ENCODE data around the gene NFATC1. TPM values are rescaled to one million over a fixed set of nuclear protein-coding genes. Genes with fewer than 3 reads are reported as not detected.

Gene NFATC1
- total RNA-seq, 3 donors from 2014 or later: 10.9 to 18.0 (median 12.9) TPM

GRCh38 chr18:79394534-79395307, 1.0 kb upstream of the NFATC1 start:
- intact Hi-C loops (cut with DNase I; ENCODE audit: low total_unique reads): no loop called here
- DNase-seq (ENCODE audit: low spot score in 2 of 2): no peak

DNA sequence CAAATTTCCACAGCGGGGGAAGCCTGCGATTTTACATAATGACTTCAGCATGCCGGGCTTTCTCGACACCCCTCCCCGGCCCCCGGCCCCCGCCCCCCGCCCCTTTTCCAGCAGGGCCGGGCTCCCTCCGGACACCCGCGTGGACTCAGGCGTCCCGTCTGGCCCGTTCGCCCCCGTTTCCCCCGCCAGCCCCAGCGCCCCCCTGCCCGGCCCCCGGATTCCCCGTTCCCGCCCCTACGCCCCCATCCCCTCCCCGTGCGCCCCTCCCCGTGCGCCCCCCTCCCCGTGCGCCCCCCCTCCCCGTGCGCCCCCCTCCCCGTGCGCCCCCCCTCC, 456 bp upstream of the NFATC1 start:
- H3K9me3 ChIP-seq: no peaks in the 10 kb centered on the region
- intact Hi-C loops (cut with DNase I; ENCODE audit: low total_unique reads): no loop called here
- TF ChIP-seq POLR2A (IDR thresholded peaks at IDR 0.05) (no peak), POLR2AphosphoS5 (IDR thresholded peaks at IDR 0.05) (no peak)
- TF ChIP-seq, protein P1, sequence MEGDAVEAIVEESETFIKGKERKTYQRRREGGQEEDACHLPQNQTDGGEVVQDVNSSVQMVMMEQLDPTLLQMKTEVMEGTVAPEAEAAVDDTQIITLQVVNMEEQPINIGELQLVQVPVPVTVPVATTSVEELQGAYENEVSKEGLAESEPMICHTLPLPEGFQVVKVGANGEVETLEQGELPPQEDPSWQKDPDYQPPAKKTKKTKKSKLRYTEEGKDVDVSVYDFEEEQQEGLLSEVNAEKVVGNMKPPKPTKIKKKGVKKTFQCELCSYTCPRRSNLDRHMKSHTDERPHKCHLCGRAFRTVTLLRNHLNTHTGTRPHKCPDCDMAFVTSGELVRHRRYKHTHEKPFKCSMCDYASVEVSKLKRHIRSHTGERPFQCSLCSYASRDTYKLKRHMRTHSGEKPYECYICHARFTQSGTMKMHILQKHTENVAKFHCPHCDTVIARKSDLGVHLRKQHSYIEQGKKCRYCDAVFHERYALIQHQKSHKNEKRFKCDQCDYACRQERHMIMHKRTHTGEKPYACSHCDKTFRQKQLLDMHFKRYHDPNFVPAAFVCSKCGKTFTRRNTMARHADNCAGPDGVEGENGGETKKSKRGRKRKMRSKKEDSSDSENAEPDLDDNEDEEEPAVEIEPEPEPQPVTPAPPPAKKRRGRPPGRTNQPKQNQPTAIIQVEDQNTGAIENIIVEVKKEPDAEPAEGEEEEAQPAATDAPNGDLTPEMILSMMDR (IDR thresholded peaks at IDR 0.05): no peak
- peak overlapping the region; percentile 50 to 94 (median 67) for H3K4me3 ChIP-seq
- no peaks in the 10 kb centered on the region for H3K27me3 ChIP-seq
- no peaks in the 10 kb centered on the region for H3K36me3 ChIP-seq
- H3K4me1 ChIP-seq: peaks cover 0 to 19% of the 10 kb centered on the region in 2 donors
- DNase-seq (ENCODE audit: low spot score in 2 of 2): no peak
- peak overlapping the region; percentile 96 to 97 for H3K27ac ChIP-seq

More at GRCh38 chr18:79394534-79395307, 1.0 kb upstream of the NFATC1 start:
- Histone ChIP-seq H3K4me1 (peaks cover 0 to 19% of the 10 kb centered on the region in 2 donors), H3K9me3 (no peaks in the 10 kb centered on the region), H3K27ac (peak overlapping the region; percentile 96 to 97), H3K36me3 (no peaks in the 10 kb centered on the region), H3K4me3 (peak overlapping the region; percentile 50 to 94 (median 67)), H3K27me3 (no peaks in the 10 kb centered on the region)
- TF ChIP-seq, protein P1 (IDR thresholded peaks at IDR 0.05): no peak
- TF ChIP-seq POLR2AphosphoS5 (IDR thresholded peaks at IDR 0.05): no peak
- no peak for TF ChIP-seq POLR2A (IDR thresholded peaks at IDR 0.05)

DNA sequence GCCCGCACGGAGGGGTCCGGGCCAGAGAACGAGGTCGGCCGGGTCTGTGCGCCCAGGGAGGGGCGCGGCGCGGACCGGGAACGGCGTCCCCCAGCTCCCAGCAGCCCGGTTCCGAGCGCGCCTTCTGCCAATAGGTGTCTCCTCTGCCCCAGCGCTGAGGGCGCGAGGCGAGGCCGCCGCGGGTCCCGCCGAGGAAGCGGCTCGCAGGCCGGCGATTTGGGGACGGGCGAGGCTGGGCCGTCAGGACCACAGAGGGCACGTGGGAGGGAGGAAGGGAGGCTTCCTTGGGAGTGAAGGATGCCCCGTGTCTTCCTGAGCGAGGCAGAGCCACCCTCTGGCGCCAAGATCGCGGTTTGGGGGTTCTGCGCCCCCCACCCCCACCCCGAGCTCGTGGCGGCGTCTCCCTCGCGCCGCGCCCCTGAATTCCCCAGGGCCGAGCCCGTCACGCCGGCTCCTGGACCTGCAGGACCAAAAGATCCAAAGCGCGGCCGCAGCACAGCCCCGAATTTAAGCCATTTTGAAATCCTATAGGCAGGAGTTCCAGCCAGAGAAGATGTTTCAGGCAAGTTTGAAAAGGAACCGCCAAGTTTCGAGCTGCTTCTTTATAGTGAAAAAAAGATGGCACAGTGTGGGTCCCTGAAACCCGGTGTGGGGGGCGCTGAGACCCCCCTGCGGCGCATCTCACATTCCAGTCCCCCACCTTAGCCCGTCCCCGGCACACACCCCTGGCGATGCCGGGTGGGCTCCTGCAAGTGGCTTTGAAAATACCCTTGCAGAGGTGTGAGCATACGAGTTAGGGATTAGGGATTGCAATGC, 909 bp downstream of the NFATC1 start:
- peak in 1 of 3 donors; percentile 33 for TF ChIP-seq POLR2AphosphoS5 (IDR thresholded peaks at IDR 0.05)
- TF ChIP-seq, protein P1 (IDR thresholded peaks at IDR 0.05): no peak
- TF ChIP-seq POLR2A (IDR thresholded peaks at IDR 0.05): no peak
- DNase-seq (ENCODE audit: low spot score in 2 of 2): no peak
- no peaks in the 10 kb centered on the region for H3K27me3 ChIP-seq
- H3K9me3 ChIP-seq: no peaks in the 10 kb centered on the region
- H3K27ac ChIP-seq: peak overlapping the region; percentile 87 to 97
- intact Hi-C loops (cut with DNase I; ENCODE audit: low total_unique reads): no loop called here
- peaks cover 0 to 19% of the 10 kb centered on the region in 2 donors for H3K4me1 ChIP-seq
- no peaks in the 10 kb centered on the region for H3K36me3 ChIP-seq
- H3K4me3 ChIP-seq: peak overlapping the region; percentile 58 to 94 (median 67)

DNA sequence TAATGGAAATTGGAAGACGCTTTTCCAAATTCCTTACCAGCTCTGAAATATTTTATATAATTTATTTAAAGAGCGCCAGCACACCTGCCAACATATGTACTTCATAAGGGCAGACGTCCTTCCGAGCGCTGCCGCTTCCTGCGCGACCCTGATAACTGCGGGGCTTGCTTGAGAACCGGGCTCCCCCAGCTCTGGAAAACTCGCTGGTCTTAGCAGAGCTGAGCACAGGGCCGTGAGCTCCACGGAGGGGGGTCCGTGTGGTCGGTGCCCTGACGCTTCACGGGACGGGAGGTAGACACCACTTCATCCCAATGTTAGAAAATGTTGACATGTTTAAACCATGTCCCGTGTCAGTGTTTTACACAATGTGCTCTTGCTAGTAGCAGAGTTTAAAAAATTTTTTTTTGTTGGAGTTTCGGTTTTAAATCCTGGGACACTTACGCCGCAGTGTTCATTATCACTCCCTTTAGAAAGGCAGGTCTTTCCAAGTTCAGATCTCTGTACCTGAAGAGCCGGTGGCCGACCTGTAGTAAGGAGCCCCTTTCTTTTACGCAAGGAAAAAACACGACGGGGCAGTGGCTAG, 1.6 kb downstream of the NFATC1 start:
- no peaks in the 10 kb centered on the region for H3K9me3 ChIP-seq
- no peak overlapping the region for H3K27ac ChIP-seq
- peaks cover 0 to 19% of the 10 kb centered on the region in 2 donors for H3K4me1 ChIP-seq
- intact Hi-C loops (cut with DNase I; ENCODE audit: low total_unique reads): no loop called here
- peak overlapping the region; percentile 58 to 94 (median 67) for H3K4me3 ChIP-seq
- H3K27me3 ChIP-seq: no peaks in the 10 kb centered on the region
- H3K36me3 ChIP-seq: no peaks in the 10 kb centered on the region
- TF ChIP-seq POLR2AphosphoS5 (IDR thresholded peaks at IDR 0.05): no peak
- DNase-seq (ENCODE audit: low spot score in 2 of 2): no peak

DNA sequence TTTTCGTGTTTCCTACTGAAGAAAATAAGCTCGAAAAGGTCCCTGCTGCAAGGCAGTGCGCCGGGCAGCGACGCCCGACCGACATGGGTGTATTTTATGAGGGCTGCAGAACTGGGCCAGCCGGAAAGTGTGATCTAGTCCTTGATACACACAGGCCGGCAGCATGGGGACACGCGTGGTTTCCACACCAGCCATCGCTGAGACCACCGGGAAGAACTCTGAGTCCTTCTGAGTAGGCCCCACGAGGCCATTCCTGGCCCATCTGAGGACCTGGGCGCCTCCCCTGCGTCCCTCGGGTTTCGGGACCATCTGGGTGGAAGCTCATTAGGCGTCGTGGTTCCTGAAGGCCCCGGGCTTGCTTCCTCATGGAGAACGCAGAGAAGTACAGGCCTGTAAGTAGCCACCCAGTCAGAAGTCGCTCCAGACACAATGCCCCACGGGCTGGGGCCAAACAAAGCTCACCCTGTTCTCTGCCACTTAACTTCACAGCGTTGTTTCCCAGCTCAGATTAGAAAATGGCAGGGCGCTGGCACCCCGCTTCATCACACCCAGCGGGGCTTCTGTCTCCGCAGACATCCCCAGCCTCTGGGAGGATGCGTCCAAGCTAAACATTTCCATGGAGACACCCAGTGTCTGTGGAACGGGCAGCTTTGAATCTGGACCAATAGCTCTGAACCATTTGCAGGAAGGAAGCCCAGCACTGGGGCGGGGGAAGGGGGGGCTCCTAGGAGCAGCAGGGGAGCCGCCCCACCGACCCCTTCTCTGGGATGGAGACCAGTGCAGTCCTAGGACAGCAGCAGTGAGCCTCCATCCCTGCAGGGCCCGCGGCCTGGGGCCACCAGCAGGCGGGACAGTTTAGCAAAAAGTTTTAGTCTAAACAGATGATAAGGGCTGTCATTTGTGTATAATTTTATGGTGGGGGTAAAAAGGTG, 2.4 kb downstream of the NFATC1 start:
- H3K9me3 ChIP-seq: no peaks in the 10 kb centered on the region
- no peaks in the 10 kb centered on the region for H3K27me3 ChIP-seq
- H3K4me3 ChIP-seq: peak overlapping the region in 1 of 3 donors; percentile 11
- H3K36me3 ChIP-seq: no peaks in the 10 kb centered on the region
- intact Hi-C loops (cut with DNase I; ENCODE audit: low total_unique reads): no loop called here
- peak overlapping the region in 1 of 2 donors; percentile 12 for H3K27ac ChIP-seq
- no peak for DNase-seq (ENCODE audit: low spot score in 2 of 2)
- TF ChIP-seq POLR2AphosphoS5 (IDR thresholded peaks at IDR 0.05) (no peak), POLR2A (IDR thresholded peaks at IDR 0.05) (no peak)
- TF ChIP-seq, protein P1 (IDR thresholded peaks at IDR 0.05): no peak
- peaks cover 0 to 15% of the 10 kb centered on the region in 2 donors for H3K4me1 ChIP-seq
